GM18861 (cell line): ENCODE data around the gene SMG9.
"Not testable (repeated sequence)": the region's sequence is repeated elsewhere in the genome, so short reads cannot be mapped to it uniquely, and the experiment has no call there.

Source experiments
- ATAC-seq: cut with Tn5 transposase; IDR thresholded peaks from one replicate; pipeline ENCODE4 v1.9.1; 2021; ENCODE audit not compliant: unreplicated experiment

Gene SMG9

DNA sequence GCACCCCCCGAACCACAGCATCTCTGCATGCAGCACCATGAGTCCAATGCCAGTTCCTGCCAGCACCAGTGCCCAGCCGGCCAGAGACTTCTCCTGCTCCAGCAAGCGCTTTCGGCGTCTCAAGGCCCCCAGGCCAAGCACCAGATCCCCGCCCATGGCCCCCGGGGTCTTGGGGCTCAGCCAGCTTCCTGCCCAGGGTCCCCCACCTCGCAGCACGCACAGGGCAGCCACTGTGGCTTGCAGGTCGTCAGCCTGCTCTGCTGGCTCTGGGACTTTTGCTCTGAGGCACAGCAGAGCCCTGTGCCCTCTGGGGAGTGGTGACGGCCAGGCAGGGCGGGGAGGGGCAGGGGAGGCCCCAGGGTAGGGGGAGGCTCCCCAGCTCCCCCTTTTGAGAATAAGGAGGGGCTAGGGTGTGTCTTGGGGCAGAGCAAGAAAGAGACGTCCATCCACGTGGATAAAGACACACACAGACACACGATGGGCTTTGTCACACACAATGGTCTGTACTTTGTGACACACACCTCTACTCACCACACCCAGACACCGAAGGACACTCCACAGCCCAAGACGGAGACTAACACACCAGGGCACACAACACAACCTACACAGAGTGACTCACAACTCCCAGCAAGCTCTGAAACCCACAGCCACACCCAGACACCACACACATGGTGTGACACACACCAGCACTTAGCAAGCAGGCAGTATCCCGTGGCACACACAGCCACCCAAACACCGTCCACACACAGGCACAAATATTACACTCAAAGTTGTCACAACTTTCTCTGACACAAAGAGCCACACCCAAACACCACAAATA is 26.2 kb upstream of the SMG9 start, which contains the start of gene KCNN4:
Gene KCNN4 (minus strand): TSS at position 268 of the 820 bp plus-strand sequence. CDS start 112 bp downstream, at position 156.
- no peak for ATAC-seq

DNA sequence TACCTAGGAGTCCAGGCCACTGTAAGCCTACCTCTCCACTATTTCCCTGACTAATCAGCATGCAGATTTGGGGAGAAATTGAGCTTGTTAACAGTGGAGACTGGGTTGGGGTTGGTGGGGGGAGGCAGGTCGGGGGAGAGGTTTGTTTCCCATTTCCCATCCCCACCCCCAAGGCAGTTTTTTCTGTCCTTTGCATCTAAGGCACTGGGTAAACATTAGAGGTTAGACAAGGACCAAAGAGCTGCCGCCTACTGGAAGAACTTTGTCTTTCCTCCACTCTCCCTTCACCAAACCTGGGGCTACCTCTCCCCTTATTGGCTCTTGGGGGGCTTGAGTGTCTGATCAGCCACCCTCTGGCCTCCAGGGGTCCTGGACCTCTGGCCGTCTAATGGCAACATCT is 25.1 kb upstream of the SMG9 start:
- ATAC-seq: no peak

DNA sequence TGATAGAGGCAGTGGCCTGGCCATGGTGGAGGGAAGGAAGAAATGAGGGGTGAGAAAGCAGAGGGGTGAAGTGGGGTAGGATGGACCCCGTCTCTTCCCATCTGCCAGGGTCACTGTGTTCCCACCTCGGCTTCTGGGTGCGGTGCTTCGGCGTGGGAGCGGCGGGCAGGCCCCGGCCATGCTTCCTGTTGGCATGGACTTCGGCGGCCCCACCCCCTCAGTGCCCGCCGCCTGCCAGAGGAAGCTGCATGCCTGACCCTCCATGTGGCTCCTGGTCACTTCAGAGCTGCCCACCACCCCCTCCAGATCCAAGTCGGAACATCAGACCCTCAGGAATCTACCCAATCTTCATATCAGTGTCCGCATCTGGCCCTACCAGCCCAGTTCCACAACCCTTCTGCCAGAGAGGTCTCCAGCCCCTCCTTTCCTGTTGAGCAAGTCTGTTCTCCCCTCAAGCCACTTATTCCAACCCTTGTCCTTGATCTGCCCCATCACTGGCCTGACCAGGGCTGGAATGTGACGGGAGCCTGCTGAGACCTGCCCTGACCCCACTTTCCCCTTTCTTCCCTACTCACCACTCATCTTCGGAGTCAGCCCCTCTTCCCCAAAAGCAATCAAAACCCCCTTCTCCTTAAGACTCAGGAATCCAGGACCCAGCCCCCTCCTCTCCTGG is 24.5 kb upstream of the SMG9 start:
- no peak for ATAC-seq

GRCh38 chr19:43778651-43779050 is 23.9 kb upstream of the SMG9 start:
- no peak for ATAC-seq

DNA sequence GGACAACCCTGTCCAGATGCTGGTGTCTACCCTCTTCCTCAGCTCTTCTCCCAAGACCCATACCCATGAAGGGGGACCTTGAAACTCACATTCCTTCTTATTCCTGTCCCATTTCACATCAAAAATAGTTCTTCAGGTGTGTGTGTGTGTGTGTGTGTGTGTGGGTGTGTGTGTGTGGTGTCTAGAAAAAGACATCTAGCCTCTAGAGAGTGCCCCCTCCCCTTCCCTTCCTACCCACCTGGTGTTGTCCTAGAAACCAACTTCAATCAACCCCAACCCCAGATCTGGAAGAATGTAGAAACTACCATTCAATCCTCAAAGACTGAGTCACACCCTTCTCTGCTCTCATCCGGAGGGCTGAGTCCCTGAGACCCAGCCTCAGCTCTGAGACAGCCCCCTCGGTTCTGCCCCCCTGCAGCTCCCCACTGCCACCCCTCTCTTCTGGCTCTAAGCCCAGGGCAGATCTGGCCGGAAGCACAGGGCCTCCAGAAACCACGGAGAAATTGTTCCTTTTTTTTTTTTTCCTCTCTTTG is 22.5 kb upstream of the SMG9 start:
- no peak for ATAC-seq

DNA sequence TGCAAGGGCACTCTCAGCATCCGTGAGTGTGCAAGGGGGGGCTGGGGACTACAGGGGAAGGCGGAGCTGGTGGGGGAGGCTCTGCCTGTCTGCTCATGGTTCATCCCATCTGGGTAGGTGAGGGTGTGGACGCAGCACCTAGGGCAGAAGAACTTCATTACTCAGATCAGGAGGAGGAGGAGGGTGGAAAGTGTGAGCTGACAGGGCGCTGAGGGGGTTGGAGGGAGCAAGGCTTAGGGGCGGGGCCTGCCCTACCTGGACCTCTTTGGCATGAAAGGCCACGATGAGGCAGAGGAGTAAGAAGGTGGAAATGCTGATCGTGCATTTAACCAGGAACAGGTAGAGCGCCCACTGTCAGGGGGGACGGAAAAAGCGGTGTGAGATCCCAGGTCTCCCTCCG is 21.5 kb upstream of the SMG9 start:
- no peak for ATAC-seq

- no peak for ATAC-seq
These were observed 20.6 kb upstream of the SMG9 start for GRCh38 chr19:43775299-43775890.

DNA sequence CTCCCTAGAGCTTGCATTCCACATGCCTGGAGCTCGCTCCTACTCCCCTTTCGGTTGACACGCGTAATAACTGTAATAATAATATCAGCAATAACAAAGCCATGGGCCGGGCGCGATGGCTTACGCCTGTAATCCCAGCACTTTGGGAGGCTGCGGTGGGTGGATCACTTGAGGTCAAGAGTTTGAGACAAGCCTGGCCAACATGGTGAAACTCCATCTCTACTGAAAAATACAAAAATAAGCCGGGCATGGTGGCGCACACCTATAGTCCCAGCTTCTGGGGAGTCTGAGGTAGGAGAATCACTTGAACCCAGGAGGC is 20.1 kb upstream of the SMG9 start:
- not testable (repeated sequence) for ATAC-seq

GRCh38 chr19:43774103-43774939 is 19.6 kb upstream of the SMG9 start:
- no peak for ATAC-seq

DNA sequence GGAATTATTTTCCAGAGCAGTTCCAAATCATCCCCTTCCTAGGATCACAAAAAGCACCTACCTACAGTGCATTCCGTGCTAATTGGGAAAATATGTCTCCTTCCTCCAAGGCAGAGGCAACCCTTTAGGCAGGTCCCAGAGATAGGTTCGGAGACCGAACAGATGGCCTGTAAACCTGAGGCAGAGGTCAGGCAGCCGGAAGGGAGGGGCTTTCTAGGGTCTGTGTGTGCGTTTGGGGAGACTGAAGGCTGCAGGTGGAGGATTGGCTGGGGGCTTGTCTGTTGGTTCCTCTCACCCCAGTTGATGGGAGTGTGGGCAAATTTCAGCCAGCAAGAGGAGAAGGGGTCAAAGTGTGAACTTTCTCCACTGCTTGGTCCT is 19.0 kb upstream of the SMG9 start:
- no peak for ATAC-seq

DNA sequence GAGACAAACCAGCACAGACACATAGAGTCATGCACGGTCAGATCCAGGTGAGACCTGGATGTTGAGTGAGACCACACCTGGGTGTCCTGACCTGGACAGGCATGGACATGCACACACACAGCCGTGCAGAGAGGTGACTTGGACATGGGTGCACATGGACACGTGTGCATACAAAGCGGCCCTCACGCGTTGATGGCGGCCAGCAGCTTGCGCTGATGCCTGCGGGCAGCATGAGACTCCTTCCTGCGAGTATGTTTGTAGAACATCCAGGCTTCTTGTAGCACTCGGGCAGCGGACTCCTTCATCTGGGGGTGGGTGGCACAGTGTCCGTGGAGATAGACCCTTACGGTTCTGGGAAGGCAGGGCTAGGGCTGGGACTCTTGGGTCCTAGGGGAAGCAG is 14.5 kb upstream of the SMG9 start:
- ATAC-seq: no peak

GRCh38 chr19:43768273-43769050 is 13.7 kb upstream of the SMG9 start:
- ATAC-seq: no peak

- ATAC-seq: no peak
These were observed 13.1 kb upstream of the SMG9 start for GRCh38 chr19:43767818-43768217.

DNA sequence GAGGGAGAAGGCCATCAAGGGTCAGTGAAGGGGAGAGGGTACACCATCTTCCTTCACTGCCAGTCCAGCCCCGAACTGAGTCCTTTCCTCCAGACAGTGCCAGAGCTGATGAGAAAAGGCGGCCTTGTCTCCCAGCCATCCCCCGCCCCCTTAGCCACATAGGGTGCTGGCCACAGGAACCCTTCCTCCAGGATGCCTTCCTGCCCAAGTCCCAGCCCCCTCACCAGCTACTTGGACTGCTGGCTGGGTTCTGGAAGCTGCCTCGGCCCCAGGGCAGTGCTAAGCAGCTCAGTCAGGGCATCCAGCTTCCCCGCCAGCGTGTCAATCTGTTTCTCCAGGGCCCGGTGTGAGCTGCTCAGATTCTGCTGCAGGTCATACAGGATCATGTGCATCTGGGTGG is 12.6 kb upstream of the SMG9 start:
- no peak for ATAC-seq

DNA sequence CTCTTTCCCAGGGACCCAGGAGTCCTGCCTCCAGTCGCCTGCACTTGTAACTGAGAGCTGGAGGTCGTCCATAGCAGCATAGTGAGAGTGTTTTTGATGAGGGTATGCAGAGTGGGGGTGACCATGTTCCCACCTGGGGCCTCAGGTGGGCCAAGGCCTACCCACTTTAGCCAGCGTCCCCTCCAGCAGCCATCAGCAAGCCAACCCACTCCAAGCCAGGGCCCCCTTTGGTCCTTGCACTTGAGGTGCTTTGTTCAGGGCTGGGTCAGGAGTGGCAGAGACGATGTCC is 11.9 kb upstream of the SMG9 start:
- no peak for ATAC-seq

GRCh38 chr19:43765109-43765876 is 10.5 kb upstream of the SMG9 start:
- ATAC-seq: peak; percentile 59

- ATAC-seq: not testable (repeated sequence)
These were observed 9.9 kb upstream of the SMG9 start for GRCh38 chr19:43764684-43765083.

DNA sequence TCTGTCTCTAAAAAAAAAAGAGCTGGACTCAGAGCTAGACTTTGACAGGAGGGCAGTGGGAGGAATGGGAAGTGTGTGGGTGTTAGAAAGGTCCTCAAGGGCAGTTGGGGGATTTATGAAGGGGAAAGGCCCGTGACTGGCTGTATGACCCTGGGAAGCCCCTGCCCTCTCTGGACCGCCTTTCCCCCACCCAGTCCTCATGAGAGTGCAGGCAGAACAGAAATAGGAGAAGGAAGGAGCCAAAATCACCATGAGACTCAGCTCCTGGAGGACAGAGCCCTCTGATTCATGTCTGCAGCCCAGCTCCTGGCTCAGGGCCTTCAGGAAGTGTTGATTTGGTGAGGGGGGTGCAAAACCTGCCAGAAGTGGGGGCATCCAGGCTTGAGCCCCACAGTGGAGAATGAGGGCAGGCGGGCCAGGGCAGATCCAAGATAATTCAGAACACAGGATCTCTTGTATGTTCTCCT is 8.7 kb upstream of the SMG9 start:
- no peak for ATAC-seq

DNA sequence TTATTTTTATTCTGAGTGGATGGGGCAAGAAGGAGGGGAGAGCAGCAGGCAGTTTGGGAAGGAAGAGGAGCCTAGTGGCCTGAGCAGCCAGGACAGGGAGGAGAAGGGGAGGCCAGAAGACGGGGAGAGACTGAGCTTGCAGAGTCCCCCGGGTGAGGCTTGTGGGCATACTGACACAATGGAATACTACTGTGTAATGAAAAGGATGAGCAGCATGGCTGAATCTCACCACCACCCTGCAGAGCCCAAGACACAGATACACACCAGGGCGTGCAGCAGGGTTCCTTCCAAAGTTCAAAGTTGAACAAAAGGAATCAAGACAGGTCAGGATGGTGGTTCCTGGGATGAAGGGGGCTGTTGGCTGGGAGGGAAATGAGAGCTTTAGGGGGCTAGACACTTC is 8.1 kb upstream of the SMG9 start:
- no peak for ATAC-seq

DNA sequence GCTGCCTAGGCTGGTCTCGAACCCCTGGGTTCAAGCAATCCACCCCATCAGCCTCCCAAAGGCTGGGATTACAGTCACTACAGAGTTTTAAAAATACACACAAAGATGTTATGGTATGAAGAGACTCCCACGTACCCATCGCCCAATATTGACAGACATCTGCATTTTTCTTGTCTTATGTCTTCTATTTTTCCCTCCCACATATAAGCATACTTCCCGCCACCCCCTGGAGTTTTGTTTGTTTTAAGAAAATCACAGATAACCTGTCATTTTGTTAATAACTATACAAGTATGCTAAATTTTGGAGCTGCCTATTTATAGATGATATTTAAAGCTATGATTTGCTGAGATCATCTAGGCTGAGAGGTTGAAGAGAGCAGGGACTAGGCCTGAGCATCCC is 6.2 kb upstream of the SMG9 start:
- no peak for ATAC-seq
